Measurements from ENCODE around the gene ESPNL.

ESPNL gene

GRCh38 chr2:238145046-238145445 lies 44.9 kb downstream of the ESPNL start:
- Histone ChIP-seq H3K27me3 (ENCODE audit: control insufficient read depth, low read length) (no peaks in the 10 kb centered on the region), H3K27ac (ENCODE audit: low read depth, low read length) (no peak overlapping the region), H3K79me2 (ENCODE audit: control insufficient read depth, low read length) (no peaks in the 10 kb centered on the region), H3K4me3 (ENCODE audit: low read length) (no peak overlapping the region), H4K20me1 (ENCODE audit: control insufficient read depth, insufficient read depth, low read depth, low read length) (no peaks in the 10 kb centered on the region), H3F3A (ENCODE audit: control insufficient read depth, insufficient read depth) (no peaks in the 10 kb centered on the region), H3K9me2 (replicated peaks; ENCODE audit: control insufficient read depth, low read length) (no peaks in the 10 kb centered on the region), H3K9me3 (ENCODE audit: control insufficient read depth, insufficient read depth, low read length) (no peaks in the 10 kb centered on the region), H3K4me2 (ENCODE audit: low read length) (no peak overlapping the region), H3K36me3 (ENCODE audit: control insufficient read depth, low read length) (no peaks in the 10 kb centered on the region), H3K4me1 (ENCODE audit: control insufficient read depth, low read length) (peaks cover 6% of the 10 kb centered on the region)
- no peak for TF ChIP-seq EZH2phosphoT487 (IDR thresholded peaks at IDR 0.05; ENCODE audit: borderline replicate concordance, low read length)
- TF ChIP-seq, protein P1, sequence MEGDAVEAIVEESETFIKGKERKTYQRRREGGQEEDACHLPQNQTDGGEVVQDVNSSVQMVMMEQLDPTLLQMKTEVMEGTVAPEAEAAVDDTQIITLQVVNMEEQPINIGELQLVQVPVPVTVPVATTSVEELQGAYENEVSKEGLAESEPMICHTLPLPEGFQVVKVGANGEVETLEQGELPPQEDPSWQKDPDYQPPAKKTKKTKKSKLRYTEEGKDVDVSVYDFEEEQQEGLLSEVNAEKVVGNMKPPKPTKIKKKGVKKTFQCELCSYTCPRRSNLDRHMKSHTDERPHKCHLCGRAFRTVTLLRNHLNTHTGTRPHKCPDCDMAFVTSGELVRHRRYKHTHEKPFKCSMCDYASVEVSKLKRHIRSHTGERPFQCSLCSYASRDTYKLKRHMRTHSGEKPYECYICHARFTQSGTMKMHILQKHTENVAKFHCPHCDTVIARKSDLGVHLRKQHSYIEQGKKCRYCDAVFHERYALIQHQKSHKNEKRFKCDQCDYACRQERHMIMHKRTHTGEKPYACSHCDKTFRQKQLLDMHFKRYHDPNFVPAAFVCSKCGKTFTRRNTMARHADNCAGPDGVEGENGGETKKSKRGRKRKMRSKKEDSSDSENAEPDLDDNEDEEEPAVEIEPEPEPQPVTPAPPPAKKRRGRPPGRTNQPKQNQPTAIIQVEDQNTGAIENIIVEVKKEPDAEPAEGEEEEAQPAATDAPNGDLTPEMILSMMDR (IDR thresholded peaks at IDR 0.05; ENCODE audit: low read depth, low read length, poor library complexity, severe bottlenecking): no peak

GRCh38 chr2:238145851-238146250 lies 45.7 kb downstream of the ESPNL start:
- TF ChIP-seq EZH2phosphoT487 (IDR thresholded peaks at IDR 0.05; ENCODE audit: borderline replicate concordance, low read length): no peak
- TF ChIP-seq, protein P1 (IDR thresholded peaks at IDR 0.05; ENCODE audit: low read depth, low read length, poor library complexity, severe bottlenecking): no peak
- Histone ChIP-seq H3F3A (ENCODE audit: control insufficient read depth, insufficient read depth) (no peaks in the 10 kb centered on the region), H3K9me3 (ENCODE audit: control insufficient read depth, insufficient read depth, low read length) (no peaks in the 10 kb centered on the region), H3K4me2 (ENCODE audit: low read length) (no peak overlapping the region), H4K20me1 (ENCODE audit: control insufficient read depth, insufficient read depth, low read depth, low read length) (no peaks in the 10 kb centered on the region), H3K4me3 (ENCODE audit: low read length) (no peak overlapping the region), H3K27me3 (ENCODE audit: control insufficient read depth, low read length) (no peaks in the 10 kb centered on the region), H3K4me1 (ENCODE audit: control insufficient read depth, low read length) (peaks cover 6% of the 10 kb centered on the region), H3K9me2 (replicated peaks; ENCODE audit: control insufficient read depth, low read length) (no peaks in the 10 kb centered on the region), H3K79me2 (ENCODE audit: control insufficient read depth, low read length) (no peaks in the 10 kb centered on the region), H3K36me3 (ENCODE audit: control insufficient read depth, low read length) (no peaks in the 10 kb centered on the region), H3K27ac (ENCODE audit: low read depth, low read length) (no peak overlapping the region)

GRCh38 chr2:238146884-238147544 lies 46.9 kb downstream of the ESPNL start:
- no peak overlapping the region for H3K4me3 ChIP-seq (ENCODE audit: low read length)
- H3K27ac ChIP-seq (ENCODE audit: low read depth, low read length): no peak overlapping the region
- H3K4me2 ChIP-seq (ENCODE audit: low read length): no peak overlapping the region
- H3F3A ChIP-seq (ENCODE audit: control insufficient read depth, insufficient read depth): no peaks in the 10 kb centered on the region
- H3K79me2 ChIP-seq (ENCODE audit: control insufficient read depth, low read length): no peaks in the 10 kb centered on the region
- H3K27me3 ChIP-seq (ENCODE audit: control insufficient read depth, low read length): no peaks in the 10 kb centered on the region
- H3K9me3 ChIP-seq (ENCODE audit: control insufficient read depth, insufficient read depth, low read length): no peaks in the 10 kb centered on the region
- no peaks in the 10 kb centered on the region for H3K36me3 ChIP-seq (ENCODE audit: control insufficient read depth, low read length)
- H3K4me1 ChIP-seq (ENCODE audit: control insufficient read depth, low read length): peaks cover 6% of the 10 kb centered on the region
- no peaks in the 10 kb centered on the region for H3K9me2 ChIP-seq (replicated peaks; ENCODE audit: control insufficient read depth, low read length)
- TF ChIP-seq EZH2phosphoT487 (IDR thresholded peaks at IDR 0.05; ENCODE audit: borderline replicate concordance, low read length): no peak
- TF ChIP-seq, protein P1 (IDR thresholded peaks at IDR 0.05; ENCODE audit: low read depth, low read length, poor library complexity, severe bottlenecking): no peak
- H4K20me1 ChIP-seq (ENCODE audit: control insufficient read depth, insufficient read depth, low read depth, low read length): no peaks in the 10 kb centered on the region

Data from DOHH2 (cell line).